ENCODE results near the gene MTRFR. TPM values are rescaled to one million over a fixed set of nuclear protein-coding genes. Genes with fewer than 3 reads are reported as not detected.

The MTRFR gene
- total RNA-seq, 4 donors from 2014 or later: 14.4 to 17.9 (median 16.2) TPM

DNA sequence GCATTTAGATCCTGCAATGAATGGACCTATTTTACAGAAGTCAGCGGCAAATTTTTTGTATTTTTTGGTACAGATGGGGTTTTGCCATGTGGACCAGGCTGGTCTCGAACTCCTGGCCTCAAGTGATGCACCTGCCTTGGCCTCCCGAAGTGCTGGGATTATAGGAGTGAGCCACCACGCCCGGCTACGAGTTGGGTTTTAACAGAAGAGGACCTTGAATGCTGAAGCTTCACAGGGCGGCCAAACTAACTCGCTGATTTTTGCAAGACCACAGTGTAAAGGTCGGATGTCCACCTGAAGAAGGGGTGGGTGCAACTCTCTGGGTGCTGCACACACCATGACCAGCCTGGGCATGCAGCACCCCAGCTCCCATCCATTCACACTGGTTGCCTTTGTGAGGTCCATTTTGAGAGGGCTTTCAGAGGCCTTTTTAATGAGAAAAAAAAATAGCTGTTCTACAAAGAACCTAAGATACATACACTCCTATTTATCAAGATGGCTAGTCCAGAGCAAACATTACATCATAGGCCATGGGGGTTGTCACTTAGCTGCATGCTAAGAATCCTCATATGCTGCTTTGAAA lies 60.0 kb downstream of the MTRFR start:
- intact Hi-C loops (cut with DNase I): no loop called here
- Histone ChIP-seq H3K27ac (no peak overlapping the region), H3K36me3 (peaks cover 40 to 52% of the 10 kb centered on the region in 2 donors), H3K4me1 (no peaks in the 10 kb centered on the region), H3K27me3 (no peaks in the 10 kb centered on the region), H3K9me3 (no peaks in the 10 kb centered on the region), H3K4me3 (replicated peaks in 1 of 3) (no peak overlapping the region)
- TF ChIP-seq, protein P1, sequence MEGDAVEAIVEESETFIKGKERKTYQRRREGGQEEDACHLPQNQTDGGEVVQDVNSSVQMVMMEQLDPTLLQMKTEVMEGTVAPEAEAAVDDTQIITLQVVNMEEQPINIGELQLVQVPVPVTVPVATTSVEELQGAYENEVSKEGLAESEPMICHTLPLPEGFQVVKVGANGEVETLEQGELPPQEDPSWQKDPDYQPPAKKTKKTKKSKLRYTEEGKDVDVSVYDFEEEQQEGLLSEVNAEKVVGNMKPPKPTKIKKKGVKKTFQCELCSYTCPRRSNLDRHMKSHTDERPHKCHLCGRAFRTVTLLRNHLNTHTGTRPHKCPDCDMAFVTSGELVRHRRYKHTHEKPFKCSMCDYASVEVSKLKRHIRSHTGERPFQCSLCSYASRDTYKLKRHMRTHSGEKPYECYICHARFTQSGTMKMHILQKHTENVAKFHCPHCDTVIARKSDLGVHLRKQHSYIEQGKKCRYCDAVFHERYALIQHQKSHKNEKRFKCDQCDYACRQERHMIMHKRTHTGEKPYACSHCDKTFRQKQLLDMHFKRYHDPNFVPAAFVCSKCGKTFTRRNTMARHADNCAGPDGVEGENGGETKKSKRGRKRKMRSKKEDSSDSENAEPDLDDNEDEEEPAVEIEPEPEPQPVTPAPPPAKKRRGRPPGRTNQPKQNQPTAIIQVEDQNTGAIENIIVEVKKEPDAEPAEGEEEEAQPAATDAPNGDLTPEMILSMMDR (IDR thresholded peaks at IDR 0.05): no peak
- no peak for TF ChIP-seq POLR2A (IDR thresholded peaks at IDR 0.05)
- no peak for DNase-seq
- WGBS, 2 donors: 93 to 94% methylated on average over 9 of the region's 9 CpGs

DNA sequence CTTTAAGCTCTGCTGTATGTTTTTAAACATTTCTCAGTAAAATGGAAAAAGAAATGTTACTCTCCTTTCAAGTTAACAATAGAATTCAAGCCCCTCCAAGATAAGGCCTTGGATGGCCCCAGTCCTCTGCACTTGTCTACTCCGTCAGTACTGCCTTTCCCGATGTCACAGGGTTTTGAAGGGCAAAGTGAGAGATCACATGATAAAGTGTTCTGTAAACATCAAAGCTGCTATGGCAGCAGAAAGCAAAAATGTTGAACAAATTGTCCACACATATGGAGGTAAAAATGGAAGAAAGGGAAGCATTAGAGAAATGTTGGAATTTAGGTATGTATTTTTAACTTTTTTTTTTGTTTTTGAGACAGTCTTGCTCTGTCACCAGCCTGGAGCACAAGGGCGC lies 71.9 kb downstream of the MTRFR start:
- no peaks in the 10 kb centered on the region for H3K9me3 ChIP-seq
- TF ChIP-seq, protein P1 (IDR thresholded peaks at IDR 0.05): no peak
- TF ChIP-seq POLR2A (IDR thresholded peaks at IDR 0.05): no peak
- no peaks in the 10 kb centered on the region for H3K27me3 ChIP-seq
- WGBS, 2 donors: 80 to 84% methylated on average over 3 of the region's 3 CpGs
- H3K4me3 ChIP-seq (replicated peaks in 1 of 3): no peak overlapping the region
- intact Hi-C loops (cut with DNase I): no loop called here
- H3K27ac ChIP-seq: no peak overlapping the region
- DNase-seq: no peak
- H3K4me1 ChIP-seq: no peaks in the 10 kb centered on the region
- peaks cover 82 to 89% of the 10 kb centered on the region in 2 donors for H3K36me3 ChIP-seq

DNA sequence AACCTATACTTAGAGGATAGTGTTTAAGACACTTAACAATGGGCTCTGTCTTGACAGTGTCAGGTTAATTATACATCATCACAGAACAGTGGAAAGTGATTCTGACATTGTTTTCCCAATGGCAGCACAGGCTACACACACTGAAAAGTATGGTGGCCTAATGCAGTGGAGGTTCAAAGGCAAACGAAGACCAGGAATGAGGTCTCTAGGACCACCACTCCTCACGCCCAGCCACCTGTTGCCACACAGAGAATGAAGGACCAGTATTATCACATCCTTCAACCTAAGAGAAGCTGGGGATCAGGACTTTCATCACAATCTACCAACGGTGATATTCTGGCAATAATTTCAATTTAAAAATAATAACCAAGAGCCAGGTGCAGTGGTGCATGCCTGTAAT lies 73.0 kb downstream of the MTRFR start:
- 93 to 99% methylated on average over 3 of the region's 3 CpGs for WGBS, 2 donors
- Histone ChIP-seq H3K27ac (no peak overlapping the region), H3K4me3 (replicated peaks in 1 of 3) (no peak overlapping the region), H3K36me3 (peaks cover 84 to 89% of the 10 kb centered on the region in 2 donors), H3K9me3 (no peaks in the 10 kb centered on the region), H3K27me3 (no peaks in the 10 kb centered on the region), H3K4me1 (no peaks in the 10 kb centered on the region)
- TF ChIP-seq, protein P1 (IDR thresholded peaks at IDR 0.05): no peak
- TF ChIP-seq POLR2A (IDR thresholded peaks at IDR 0.05): no peak
- intact Hi-C loops (cut with DNase I): no loop called here
- no peak for DNase-seq

Small RNA genes within 50 kb of the gene (small RNA-seq; reads per million reads assigned to genes)
- 1.4 reads per million, percentile 37 among the genes with 10 or more reads in this experiment for gene RNA5SP375

Other genes starting within 250 kb of the MTRFR start
- 10 to 100 TPM in 2 of 4 donors, 1 to 10 TPM in 2; 4.1 to 22.4 (median 9.3) TPM for gene PITPNM2, start 82.3 kb upstream of the MTRFR start, total RNA-seq
- 10 to 100 TPM; 21.6 to 53.6 (median 39.1) TPM for gene MPHOSPH9, start 295 bp upstream of the MTRFR start, total RNA-seq
- gene CDK2AP1, start 38.4 kb downstream of the MTRFR start, total RNA-seq: 10 to 100 TPM; 53.0 to 94.5 (median 68.5) TPM
- gene SBNO1, start 131.4 kb downstream of the MTRFR start, total RNA-seq: 10 to 100 TPM; 32.4 to 50.3 (median 42.9) TPM
- 10 to 100 TPM; 51.3 to 83.0 (median 67.2) TPM for gene KMT5A, start 150.7 kb downstream of the MTRFR start, total RNA-seq
- 10 to 100 TPM; 10.7 to 15.2 (median 12.7) TPM for gene RILPL2, start 203.2 kb downstream of the MTRFR start, total RNA-seq
- gene SNRNP35, start 224.7 kb downstream of the MTRFR start, total RNA-seq: 10 to 100 TPM; 19.1 to 36.3 (median 21.4) TPM

Data from thyroid gland (tissue), 4 donors.